Colonic mucosa (tissue), 4 donors: ENCODE measurements around the gene PCSK4. TPM values are rescaled to one million over a fixed set of nuclear protein-coding genes. Genes with fewer than 3 reads are reported as not detected.

Experiments
- DNase-seq: peaks from one replicate; pipeline ENCODE4 v3.0.0-alpha.2; 2020
- H3K27ac ChIP-seq: fragments of 200-600 bp; one replicate; pipeline ENCODE4 v1.8.0; 2021
- H3K27me3 ChIP-seq: fragments of 200-600 bp; one replicate; pipeline ENCODE4 v1.8.0; 2021
- H3K36me3 ChIP-seq: fragments of 200-600 bp; one replicate; pipeline ENCODE4 v1.8.0; 2021
- H3K4me1 ChIP-seq: fragments of 200-600 bp; one replicate; pipeline ENCODE4 v1.8.0; 2021; ENCODE audit warnings: mild to moderate bottlenecking
- H3K4me3 ChIP-seq: fragments of 200-600 bp; one replicate; pipeline ENCODE4 v1.8.0; 2021
- H3K9ac ChIP-seq, 2 donors: one replicate each; pipeline ENCODE4 v1.7.0; 2013; ENCODE audit warnings: control low read depth in 2 of 2, low read depth in 2 of 2, low read length in 2 of 2
- H3K9me3 ChIP-seq: fragments of 200-600 bp; one replicate; pipeline ENCODE4 v1.8.0; 2021
- intact Hi-C: fragments of 100-400 bp; cut with DNase I; formaldehyde crosslinking; loops from one replicate; pipeline ENCODE4 v1.14.1; 2022
- total RNA-seq, 2 donors: library from RNA; stranded (reverse); fragmentation: NEBNext Ultra II Directional in 1 of 2; extraction: Animal tissue kit (Norgen Biotek cat#: 25700) in 1 of 2; gene quantifications; one replicate each; pipeline ENCODE4 v1.2.1, GENCODE V29; 2021
- TF ChIP-seq, protein P1 (sequence below): fragments of 200-600 bp; IDR thresholded peaks from one replicate; pipeline ENCODE4 v1.8.0; 2022; ENCODE audit warnings: antibody characterized with exemption, mild to moderate bottlenecking
- donor health status: healthy.
- donor health status: DM: no; HTN: no; CAD: no.
- donor health status: DM: no; HTN: no; CAD: no.

The PCSK4 gene
- total RNA-seq, 2 donors from 2014 or later, result 4.1 to 5.8 TPM

- no peak overlapping the region for H3K9ac ChIP-seq
- peaks cover 37% of the 10 kb centered on the region for H3K4me1 ChIP-seq
- intact Hi-C loops, result no loop called here
- peaks cover 64% of the 10 kb centered on the region for H3K27me3 ChIP-seq
- no peak for DNase-seq
- no peaks in the 10 kb centered on the region for H3K9me3 ChIP-seq
- H3K36me3 ChIP-seq, result no peaks in the 10 kb centered on the region
- H3K27ac ChIP-seq, result no peak overlapping the region
- TF ChIP-seq, protein P1, sequence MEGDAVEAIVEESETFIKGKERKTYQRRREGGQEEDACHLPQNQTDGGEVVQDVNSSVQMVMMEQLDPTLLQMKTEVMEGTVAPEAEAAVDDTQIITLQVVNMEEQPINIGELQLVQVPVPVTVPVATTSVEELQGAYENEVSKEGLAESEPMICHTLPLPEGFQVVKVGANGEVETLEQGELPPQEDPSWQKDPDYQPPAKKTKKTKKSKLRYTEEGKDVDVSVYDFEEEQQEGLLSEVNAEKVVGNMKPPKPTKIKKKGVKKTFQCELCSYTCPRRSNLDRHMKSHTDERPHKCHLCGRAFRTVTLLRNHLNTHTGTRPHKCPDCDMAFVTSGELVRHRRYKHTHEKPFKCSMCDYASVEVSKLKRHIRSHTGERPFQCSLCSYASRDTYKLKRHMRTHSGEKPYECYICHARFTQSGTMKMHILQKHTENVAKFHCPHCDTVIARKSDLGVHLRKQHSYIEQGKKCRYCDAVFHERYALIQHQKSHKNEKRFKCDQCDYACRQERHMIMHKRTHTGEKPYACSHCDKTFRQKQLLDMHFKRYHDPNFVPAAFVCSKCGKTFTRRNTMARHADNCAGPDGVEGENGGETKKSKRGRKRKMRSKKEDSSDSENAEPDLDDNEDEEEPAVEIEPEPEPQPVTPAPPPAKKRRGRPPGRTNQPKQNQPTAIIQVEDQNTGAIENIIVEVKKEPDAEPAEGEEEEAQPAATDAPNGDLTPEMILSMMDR, result no peak
- no peak overlapping the region for H3K4me3 ChIP-seq
These were observed 23.5 kb downstream of the PCSK4 start for GRCh38 chr19:1466461-1467214.

DNA sequence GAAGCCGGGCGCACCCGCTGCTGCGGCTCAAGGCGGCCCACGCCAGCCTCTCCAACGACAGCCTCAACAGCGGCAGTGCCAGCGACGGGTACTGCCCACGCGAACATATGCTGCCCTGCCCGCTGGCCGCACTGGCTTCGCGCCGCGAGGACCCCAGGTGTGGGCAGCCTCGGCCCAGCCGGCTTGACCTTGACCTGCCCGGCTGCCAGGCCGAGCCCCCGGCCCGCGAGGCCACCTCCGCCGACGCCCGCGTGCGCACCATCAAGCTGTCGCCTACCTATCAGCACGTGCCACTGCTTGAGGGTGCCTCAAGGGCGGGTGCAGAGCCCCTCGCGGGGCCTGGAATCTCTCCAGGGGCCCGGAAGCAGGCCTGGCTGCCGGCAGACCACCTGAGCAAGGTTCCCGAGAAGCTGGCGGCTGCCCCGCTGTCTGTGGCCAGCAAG, 24.1 kb downstream of the PCSK4 start:
- H3K27me3 ChIP-seq, result peaks cover 58% of the 10 kb centered on the region
- no peaks in the 10 kb centered on the region for H3K36me3 ChIP-seq
- H3K9ac ChIP-seq, result no peak overlapping the region
- no peaks in the 10 kb centered on the region for H3K9me3 ChIP-seq
- peaks cover 31% of the 10 kb centered on the region for H3K4me1 ChIP-seq
- no peak overlapping the region for H3K27ac ChIP-seq
- intact Hi-C loops, result no loop called here
- DNase-seq, result no peak
- TF ChIP-seq, protein P1, result no peak
- H3K4me3 ChIP-seq, result no peak overlapping the region

DNA sequence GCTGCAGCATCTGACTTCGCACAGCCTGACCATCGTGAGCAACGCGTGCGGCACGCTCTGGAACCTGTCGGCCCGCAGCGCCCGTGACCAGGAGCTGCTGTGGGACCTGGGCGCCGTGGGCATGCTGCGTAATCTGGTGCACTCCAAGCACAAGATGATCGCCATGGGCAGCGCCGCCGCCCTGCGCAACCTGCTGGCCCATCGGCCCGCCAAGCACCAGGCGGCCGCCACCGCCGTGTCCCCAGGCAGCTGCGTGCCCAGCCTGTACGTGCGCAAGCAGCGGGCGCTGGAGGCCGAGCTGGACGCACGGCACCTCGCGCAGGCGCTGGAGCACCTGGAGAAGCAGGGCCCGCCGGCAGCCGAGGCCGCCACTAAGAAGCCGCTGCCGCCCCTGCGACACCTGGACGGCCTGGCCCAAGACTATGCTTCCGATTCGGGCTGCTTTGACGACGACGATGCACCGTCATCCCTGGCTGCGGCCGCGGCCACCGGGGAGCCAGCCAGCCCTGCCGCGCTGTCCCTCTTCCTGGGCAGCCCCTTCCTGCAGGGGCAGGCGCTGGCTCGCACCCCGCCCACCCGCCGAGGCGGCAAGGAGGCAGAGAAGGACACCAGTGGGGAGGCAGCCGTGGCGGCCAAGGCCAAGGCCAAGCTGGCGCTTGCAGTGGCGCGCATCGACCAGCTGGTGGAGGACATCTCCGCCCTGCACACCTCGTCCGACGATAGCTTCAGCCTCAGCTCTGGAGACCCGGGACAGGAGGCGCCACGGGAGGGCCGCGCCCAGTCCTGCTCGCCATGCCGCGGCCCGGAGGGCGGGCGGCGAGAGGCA, 24.7 kb downstream of the PCSK4 start:
- Histone ChIP-seq H3K4me3 (no peak overlapping the region), H3K9me3 (no peaks in the 10 kb centered on the region), H3K27me3 (peaks cover 52% of the 10 kb centered on the region), H3K36me3 (no peaks in the 10 kb centered on the region), H3K4me1 (peaks cover 24% of the 10 kb centered on the region), H3K9ac (no peak overlapping the region), H3K27ac (no peak overlapping the region)
- intact Hi-C loops, result no loop called here
- TF ChIP-seq, protein P1, result peak; percentile 64
- DNase-seq, result peak; percentile 63

- intact Hi-C loops, result no loop called here
- no peaks in the 10 kb centered on the region for H3K9me3 ChIP-seq
- no peak for DNase-seq
- peaks cover 9% of the 10 kb centered on the region for H3K4me1 ChIP-seq
- H3K4me3 ChIP-seq, result no peak overlapping the region
- no peak overlapping the region for H3K27ac ChIP-seq
- no peak overlapping the region for H3K9ac ChIP-seq
- peaks cover 32% of the 10 kb centered on the region for H3K27me3 ChIP-seq
- no peaks in the 10 kb centered on the region for H3K36me3 ChIP-seq
- TF ChIP-seq, protein P1, result no peak
These were observed 28.3 kb downstream of the PCSK4 start for GRCh38 chr19:1461862-1462261.

GRCh38 chr19:1460033-1460995, 29.8 kb downstream of the PCSK4 start:
- no peaks in the 10 kb centered on the region for H3K9me3 ChIP-seq
- intact Hi-C loops, result no loop called here
- no peak overlapping the region for H3K4me3 ChIP-seq
- TF ChIP-seq, protein P1, result no peak
- no peaks in the 10 kb centered on the region for H3K4me1 ChIP-seq
- peaks cover 29% of the 10 kb centered on the region for H3K27me3 ChIP-seq
- no peaks in the 10 kb centered on the region for H3K36me3 ChIP-seq
- H3K27ac ChIP-seq, result no peak overlapping the region
- no peak for DNase-seq
- H3K9ac ChIP-seq, result no peak overlapping the region
